ENCODE results near the gene GJD4.

Gene GJD4

GRCh38 chr10:35605191-35605590, at the start of gene GJD4:
Gene GJD4, plus strand, starts transcription at chr10:35605341. Its CDS starts 227 bp downstream, at chr10:35605568.
- no peak for DNase-seq (ENCODE audit: low read depth in 3 of 3)

GRCh38 chr10:35555962-35556930, 48.9 kb upstream of the GJD4 start:
- DNase-seq (ENCODE audit: low read depth in 3 of 3) = no peak

- no peak for DNase-seq (ENCODE audit: low read depth in 3 of 3)
These were observed 46.9 kb upstream of the GJD4 start for GRCh38 chr10:35558276-35558675.

GRCh38 chr10:35559416-35559815, 45.7 kb upstream of the GJD4 start:
- no peak for DNase-seq (ENCODE audit: low read depth in 3 of 3)

- no peak for DNase-seq (ENCODE audit: low read depth in 3 of 3)
These were observed 43.4 kb upstream of the GJD4 start for GRCh38 chr10:35561715-35562114.

GRCh38 chr10:35562427-35562826, 42.7 kb upstream of the GJD4 start:
- no peak for DNase-seq (ENCODE audit: low read depth in 3 of 3)

- DNase-seq (ENCODE audit: low read depth in 3 of 3) = peak; percentile 5 to 41 (median 11)
These were observed 41.8 kb upstream of the GJD4 start for GRCh38 chr10:35563261-35563891.

- no peak for DNase-seq (ENCODE audit: low read depth in 3 of 3)
These were observed 40.7 kb upstream of the GJD4 start for GRCh38 chr10:35564341-35564968.

- no peak for DNase-seq (ENCODE audit: low read depth in 3 of 3)
These were observed 39.5 kb upstream of the GJD4 start for GRCh38 chr10:35565602-35566081.

GRCh38 chr10:35567951-35568350, 37.2 kb upstream of the GJD4 start:
- DNase-seq (ENCODE audit: low read depth in 3 of 3) = no peak

- no peak for DNase-seq (ENCODE audit: low read depth in 3 of 3)
These were observed 36.6 kb upstream of the GJD4 start for GRCh38 chr10:35568483-35569015.

- DNase-seq (ENCODE audit: low read depth in 3 of 3) = no peak
These were observed 35.9 kb upstream of the GJD4 start for GRCh38 chr10:35569111-35569707.

GRCh38 chr10:35569836-35570235, 35.3 kb upstream of the GJD4 start:
- no peak for DNase-seq (ENCODE audit: low read depth in 3 of 3)

GRCh38 chr10:35570397-35570796, 34.7 kb upstream of the GJD4 start:
- DNase-seq (ENCODE audit: low read depth in 3 of 3) = no peak

- no peak for DNase-seq (ENCODE audit: low read depth in 3 of 3)
These were observed 32.6 kb upstream of the GJD4 start for GRCh38 chr10:35572583-35572982.

GRCh38 chr10:35573796-35574195, 31.3 kb upstream of the GJD4 start:
- no peak for DNase-seq (ENCODE audit: low read depth in 3 of 3)

- DNase-seq (ENCODE audit: low read depth in 3 of 3) = no peak
These were observed 30.2 kb upstream of the GJD4 start for GRCh38 chr10:35574924-35575352.

- DNase-seq (ENCODE audit: low read depth in 3 of 3) = no peak
These were observed 29.5 kb upstream of the GJD4 start for GRCh38 chr10:35575640-35576039.

- no peak for DNase-seq (ENCODE audit: low read depth in 3 of 3)
These were observed 28.4 kb upstream of the GJD4 start for GRCh38 chr10:35576730-35577129.

- DNase-seq (ENCODE audit: low read depth in 3 of 3) = no peak
These were observed 27.1 kb upstream of the GJD4 start for GRCh38 chr10:35577926-35578617.

- DNase-seq (ENCODE audit: low read depth in 3 of 3) = no peak
These were observed 26.6 kb upstream of the GJD4 start for GRCh38 chr10:35578618-35578956.
